HG02943 (cell line): ENCODE measurements around the gene CDYL.
A peak's percentile ranks its signal among the peaks of the same experiment; 100 is the strongest.

ENCODE experiments used
- ATAC-seq: cut with Tn5 transposase; IDR thresholded peaks from one replicate; pipeline ENCODE4 v1.9.1; 2021; ENCODE audit warnings: mild to moderate bottlenecking, low read depth, moderate library complexity; ENCODE audit not compliant: unreplicated experiment

CDYL gene

DNA sequence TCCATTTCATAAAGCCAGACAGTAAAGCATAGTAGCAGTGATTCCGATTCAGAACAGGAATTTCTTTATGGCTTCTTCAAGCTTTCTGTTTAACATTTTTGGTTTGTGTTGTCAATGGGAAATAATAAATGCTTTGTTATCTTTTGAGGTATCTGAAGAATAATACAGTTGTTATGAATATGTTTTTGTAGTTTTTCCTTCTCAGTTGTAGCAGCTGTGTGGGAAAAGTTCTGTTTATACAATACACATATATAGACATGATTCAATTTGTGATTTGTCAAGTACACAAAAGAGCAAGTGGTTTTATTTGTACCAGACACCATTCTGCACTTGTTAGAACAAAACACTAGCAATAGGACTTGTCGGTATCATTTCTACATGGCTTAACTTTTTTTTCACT, 96.6 kb downstream of the CDYL start:
- no peak for ATAC-seq

DNA sequence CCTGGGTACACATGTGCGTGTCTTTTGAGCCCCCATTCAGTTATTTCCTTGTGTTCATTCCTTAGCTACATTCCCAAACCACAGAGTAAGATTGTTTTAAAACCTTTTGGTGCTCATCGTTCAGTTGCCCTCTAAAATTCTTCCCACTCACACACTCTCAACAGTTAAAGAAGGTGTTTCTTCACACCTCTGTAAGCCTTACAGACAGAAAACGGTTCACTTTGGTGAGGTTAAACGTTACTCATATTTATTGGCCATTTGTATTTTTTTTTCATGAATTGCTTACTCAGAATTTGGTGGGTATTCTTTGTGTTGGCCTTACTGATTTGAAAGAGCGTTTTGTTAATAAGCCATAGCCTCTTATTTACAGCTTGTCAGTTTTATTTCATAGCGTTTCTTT, 97.7 kb downstream of the CDYL start:
- ATAC-seq: no peak

GRCh38 chr6:4879741-4880275, 103.6 kb downstream of the CDYL start:
- peak; percentile 83 for ATAC-seq

DNA sequence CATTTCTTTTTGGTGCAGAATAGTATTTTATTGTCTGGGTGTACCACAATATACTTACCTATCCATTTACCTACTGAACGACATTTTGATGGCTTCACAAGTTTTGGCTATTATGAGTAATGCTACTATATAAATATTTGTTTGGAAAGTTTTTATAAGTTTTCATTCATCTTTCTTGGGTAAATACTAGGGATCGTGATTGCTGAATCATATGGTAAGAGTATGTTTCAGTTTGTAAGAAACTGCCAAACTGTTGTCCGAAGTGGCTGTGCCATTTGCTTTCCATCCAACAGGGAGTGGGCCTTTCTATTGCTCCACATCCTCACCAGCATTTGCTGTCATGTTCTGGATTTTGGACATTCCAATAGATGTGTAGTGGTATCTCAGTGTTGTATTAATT, 104.2 kb downstream of the CDYL start:
- no peak for ATAC-seq

- no peak for ATAC-seq
These were observed 107.1 kb downstream of the CDYL start for GRCh38 chr6:4883298-4883697.

GRCh38 chr6:4884646-4885340, 108.6 kb downstream of the CDYL start:
- ATAC-seq: no peak

DNA sequence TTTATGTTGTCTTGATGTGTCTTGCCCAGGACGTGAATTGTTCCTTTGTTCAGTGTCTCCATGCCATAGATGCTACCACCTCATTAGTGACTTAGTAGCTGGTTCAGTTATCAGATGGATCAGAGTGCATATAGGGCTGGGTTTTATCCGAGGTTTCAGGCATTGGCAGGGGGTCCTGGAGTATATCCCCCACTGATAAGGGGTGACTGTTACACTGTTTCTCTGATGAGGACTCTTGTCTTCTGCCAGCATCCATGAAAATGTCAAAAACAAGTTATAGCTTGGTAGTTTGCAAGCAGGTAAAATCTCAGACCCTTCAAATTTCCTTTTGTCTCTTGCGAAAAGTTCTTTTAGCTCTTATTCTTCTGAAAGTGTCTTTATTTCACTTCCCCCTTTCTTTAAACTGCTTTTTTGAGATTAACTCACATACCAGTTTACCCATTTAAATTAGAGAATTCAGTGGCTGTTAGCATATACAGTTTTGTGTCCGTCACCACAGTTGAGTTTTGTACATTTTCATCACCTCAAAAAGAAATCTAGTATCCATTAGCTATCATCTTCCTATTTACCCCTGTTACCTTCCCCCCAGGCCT, 109.2 kb downstream of the CDYL start:
- no peak for ATAC-seq

- ATAC-seq: no peak
These were observed 112.6 kb downstream of the CDYL start for GRCh38 chr6:4888841-4889240.

DNA sequence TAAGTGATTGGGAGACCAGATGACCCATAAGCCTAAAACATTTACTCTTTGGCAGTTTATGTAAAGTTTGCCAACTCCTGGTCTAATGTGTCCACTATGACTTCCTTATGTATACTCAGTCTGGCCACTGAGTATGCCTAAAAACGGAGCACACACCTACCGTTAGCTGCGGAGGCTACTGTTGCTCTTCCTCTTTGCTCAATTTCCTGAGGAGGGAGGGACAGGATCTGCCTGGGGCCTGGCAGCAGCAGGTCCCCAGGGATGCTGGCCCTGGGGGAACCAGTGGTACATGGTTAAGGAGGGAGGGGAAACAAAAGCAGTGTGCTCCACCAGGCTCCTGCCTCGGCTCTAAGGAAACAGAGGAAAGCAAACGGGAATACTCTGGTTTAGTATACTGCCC, 113.5 kb downstream of the CDYL start:
- ATAC-seq: no peak

DNA sequence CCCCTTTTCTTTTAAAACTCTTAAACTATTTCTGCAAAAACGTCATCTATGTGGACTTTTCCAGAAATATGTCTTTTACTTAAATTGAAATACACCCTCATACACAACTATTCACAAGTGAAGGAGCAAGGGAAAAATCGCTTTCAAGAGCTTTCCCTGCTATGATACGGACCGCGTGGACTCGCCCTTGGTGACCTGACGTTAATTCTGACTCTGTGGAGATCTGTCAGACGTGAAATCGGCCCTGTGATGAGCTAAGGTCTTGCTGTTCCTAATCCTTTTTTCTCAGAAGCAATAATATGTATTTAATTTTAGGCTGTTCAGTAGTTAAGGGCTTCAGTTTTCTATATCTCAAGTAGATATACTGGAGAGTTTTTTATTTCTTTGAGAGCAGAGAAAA, 114.0 kb downstream of the CDYL start:
- no peak for ATAC-seq

DNA sequence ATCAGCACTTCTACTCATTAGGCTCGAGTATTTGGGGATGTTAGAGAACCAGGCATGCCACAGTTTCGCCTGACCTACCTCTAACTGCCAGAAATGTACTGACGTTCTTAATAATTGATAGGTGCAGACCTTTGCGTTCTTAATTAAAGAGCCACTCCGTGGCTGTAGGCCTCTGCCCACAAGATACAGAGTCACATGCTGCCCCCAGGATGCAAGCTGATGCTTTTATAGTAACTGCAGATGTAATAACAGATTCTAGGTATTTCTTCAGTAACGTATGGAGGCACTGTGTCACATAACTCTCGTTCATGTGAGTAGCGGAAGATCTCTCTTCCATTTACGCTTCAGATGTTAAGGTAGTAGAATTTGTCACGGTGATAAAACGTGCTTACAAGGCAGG, 114.4 kb downstream of the CDYL start:
- ATAC-seq: no peak

- no peak for ATAC-seq
These were observed 114.9 kb downstream of the CDYL start for GRCh38 chr6:4891141-4891540.

GRCh38 chr6:4892785-4893485, 116.7 kb downstream of the CDYL start:
- no peak for ATAC-seq

GRCh38 chr6:4894049-4894448, 117.8 kb downstream of the CDYL start:
- no peak for ATAC-seq

DNA sequence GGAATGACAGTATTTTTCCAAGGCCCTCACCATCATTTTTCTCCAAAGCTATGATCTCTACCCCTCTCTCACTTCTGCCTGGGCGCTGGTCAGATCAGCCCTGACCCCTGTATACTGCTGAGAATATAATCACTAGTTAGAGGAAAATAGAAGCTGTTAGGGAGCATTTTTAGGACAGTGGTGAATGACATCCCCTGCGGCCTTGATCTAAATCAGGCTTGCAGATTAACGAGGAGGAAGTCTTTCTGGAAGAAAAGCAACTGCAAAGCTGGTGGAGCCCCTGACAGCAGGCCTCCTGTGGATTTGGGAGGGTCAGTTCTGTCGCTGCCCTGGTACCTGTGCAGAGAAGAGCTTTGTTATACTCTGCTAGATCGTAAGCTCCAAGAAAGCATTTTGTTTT, 119.8 kb downstream of the CDYL start:
- ATAC-seq: no peak

DNA sequence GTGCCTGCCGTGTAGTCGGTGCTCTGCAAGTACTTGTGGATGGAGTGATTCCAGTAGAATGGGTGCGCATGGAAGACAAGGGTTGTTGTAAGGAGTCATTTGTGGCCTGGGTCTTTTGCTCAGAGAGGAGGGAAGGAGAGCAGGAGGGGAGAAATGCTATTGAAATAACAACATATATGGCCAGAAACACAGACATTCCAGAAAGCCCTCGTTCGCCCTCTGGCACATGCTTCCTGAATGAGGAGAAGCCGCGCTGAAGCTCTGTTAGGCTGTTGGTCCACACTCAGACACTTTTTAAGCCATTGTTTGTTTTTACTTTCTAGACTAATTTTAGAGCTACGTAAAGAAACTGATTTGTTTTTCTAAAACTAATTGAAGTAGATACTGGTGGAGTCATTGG, 120.2 kb downstream of the CDYL start:
- ATAC-seq: no peak

GRCh38 chr6:4899249-4900034, 123.2 kb downstream of the CDYL start:
- no peak for ATAC-seq

GRCh38 chr6:4901386-4902061, 125.3 kb downstream of the CDYL start:
- peak; percentile 51 for ATAC-seq

GRCh38 chr6:4902363-4902762, 126.2 kb downstream of the CDYL start:
- no peak for ATAC-seq

DNA sequence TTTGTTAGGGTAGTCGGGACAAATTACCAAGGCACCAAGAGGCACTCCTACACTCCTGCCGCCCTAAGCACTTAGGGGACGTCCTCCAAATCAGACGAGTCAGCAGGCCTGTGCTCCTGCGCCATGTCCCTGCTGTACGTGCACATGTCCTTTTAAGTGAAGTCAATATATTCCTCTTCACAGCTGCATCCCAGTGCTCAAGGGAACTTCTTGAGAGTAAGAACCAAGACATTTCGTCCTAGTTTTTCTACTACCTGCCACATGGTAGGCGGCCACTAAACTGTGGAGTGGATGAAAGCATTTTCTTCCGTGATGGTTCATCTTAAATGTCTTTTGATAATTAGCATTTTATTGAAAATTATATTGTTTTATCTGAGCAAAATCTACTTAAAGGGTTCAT, 126.9 kb downstream of the CDYL start:
- ATAC-seq: no peak
